SK-N-SH treated with all-trans-retinoic acid at 6 μM for 48 hours (cell line): Measurements from ENCODE around the gene BORCS6.
A peak's percentile ranks its signal among the peaks of the same experiment; 100 is the strongest.

Experiments
- ATAC-seq: fragments of 200-7000 bp; cut with Tn5 transposase; 3 replicates; pipeline ENCODE4 v1.9.1; 2020; ENCODE audit warnings: mild to moderate bottlenecking, moderate library complexity
- ARNTL ChIP-seq: fragments of 450-650 bp; formaldehyde crosslinking; IDR thresholded peaks from 2 replicates; pipeline ENCODE4 v1.5.0; 2020; ENCODE audit warnings: low read depth, mild to moderate bottlenecking, moderate library complexity, borderline replicate concordance
- BACH2 ChIP-seq: fragments of 250-450 bp; sonication (Bioruptor Pico); IDR thresholded peaks from 2 replicates; pipeline ENCODE4 v1.9.0; 2021; ENCODE audit warnings: mild to moderate bottlenecking, borderline replicate concordance
- CREB5 ChIP-seq: fragments of 250-450 bp; sonication (Bioruptor Pico); IDR thresholded peaks from 2 replicates; pipeline ENCODE4 v1.5.1; 2020; ENCODE audit warnings: low read depth, mild to moderate bottlenecking, moderate library complexity
- CSDC2 ChIP-seq: fragments of 250-450 bp; sonication (Bioruptor Pico); IDR thresholded peaks from 2 replicates; pipeline ENCODE4 v1.5.0; 2020; ENCODE audit warnings: mild to moderate bottlenecking, moderate library complexity
- CSRNP3 ChIP-seq: fragments of 250-450 bp; sonication (Bioruptor Pico); IDR thresholded peaks from 2 replicates; pipeline ENCODE4 v1.5.1; 2021; ENCODE audit warnings: mild to moderate bottlenecking, moderate library complexity
- ESRRG ChIP-seq: fragments of 250-450 bp; sonication (Bioruptor Pico); IDR thresholded peaks from 2 replicates; pipeline ENCODE4 v1.6.1; 2021; ENCODE audit warnings: mild to moderate bottlenecking
- GLIS3 ChIP-seq: fragments of 250-450 bp; sonication (Bioruptor Pico); IDR thresholded peaks from 2 replicates; pipeline ENCODE4 v1.5.0; 2020; ENCODE audit warnings: mild to moderate bottlenecking, moderate library complexity
- ISL1 ChIP-seq: fragments of 250-450 bp; sonication (Bioruptor Pico); IDR thresholded peaks from 2 replicates; pipeline ENCODE4 v2.1.2; 2022; ENCODE audit warnings: mild to moderate bottlenecking, moderate library complexity
- OSR1 ChIP-seq: fragments of 250-450 bp; sonication (Bioruptor Pico); IDR thresholded peaks from 2 replicates; pipeline ENCODE4 v1.8.0; 2022; ENCODE audit warnings: moderate library complexity, mild to moderate bottlenecking, inconsistent platforms
- PATZ1 ChIP-seq: fragments of 250-450 bp; sonication (Bioruptor Pico); IDR thresholded peaks from 2 replicates; pipeline ENCODE4 v1.8.0; 2020; ENCODE audit warnings: mild to moderate bottlenecking, moderate library complexity, borderline replicate concordance
- POU6F1 ChIP-seq: fragments of 250-450 bp; sonication (Bioruptor Pico); IDR thresholded peaks from 2 replicates; pipeline ENCODE4 v1.8.0; 2021; ENCODE audit warnings: low read depth, mild to moderate bottlenecking, moderate library complexity, borderline replicate concordance
- PPARA ChIP-seq: fragments of 250-450 bp; sonication (Bioruptor Pico); IDR thresholded peaks from 2 replicates; pipeline ENCODE4 v1.5.0; 2020; ENCODE audit warnings: mild to moderate bottlenecking, borderline replicate concordance
- RARB ChIP-seq: fragments of 250-450 bp; sonication (Bioruptor Pico); IDR thresholded peaks from 2 replicates; pipeline ENCODE4 v1.8.0; 2021; ENCODE audit warnings: mild to moderate bottlenecking, moderate library complexity
- SNAI2 ChIP-seq: fragments of 250-450 bp; sonication (Bioruptor Pico); IDR thresholded peaks from 2 replicates; pipeline ENCODE4 v1.5.0; 2020; ENCODE audit warnings: mild to moderate bottlenecking, moderate library complexity
- TCF4 ChIP-seq: fragments of 250-450 bp; sonication (Bioruptor Pico); IDR thresholded peaks from 2 replicates; pipeline ENCODE4 v1.8.0; 2021; ENCODE audit warnings: mild to moderate bottlenecking, moderate library complexity, borderline replicate concordance
- TOX ChIP-seq: fragments of 250-450 bp; sonication (Bioruptor Pico); IDR thresholded peaks from 2 replicates; pipeline ENCODE4 v1.8.0; 2021; ENCODE audit warnings: mild to moderate bottlenecking, moderate library complexity, borderline replicate concordance
- TSHZ2 ChIP-seq: fragments of 250-450 bp; sonication (Bioruptor Pico); IDR thresholded peaks from 2 replicates; pipeline ENCODE4 v1.5.0; 2020; ENCODE audit warnings: mild to moderate bottlenecking, moderate library complexity
- ZC3H10 ChIP-seq: fragments of 250-450 bp; sonication (Bioruptor Pico); IDR thresholded peaks from 2 replicates; pipeline ENCODE4 v1.5.1; 2021; ENCODE audit warnings: mild to moderate bottlenecking, moderate library complexity
- ZFP3 ChIP-seq: fragments of 250-450 bp; sonication (Bioruptor Pico); IDR thresholded peaks from 2 replicates; pipeline ENCODE4 v1.5.0; 2020; ENCODE audit warnings: mild to moderate bottlenecking, moderate library complexity
- ZNF70 ChIP-seq: fragments of 450-650 bp; formaldehyde crosslinking; IDR thresholded peaks from 2 replicates; pipeline ENCODE4 v1.5.0; 2020; ENCODE audit warnings: mild to moderate bottlenecking, moderate library complexity
- ZNF8 ChIP-seq: fragments of 450-650 bp; formaldehyde crosslinking; IDR thresholded peaks from 2 replicates; pipeline ENCODE4 v1.5.0; 2020; ENCODE audit warnings: mild to moderate bottlenecking, moderate library complexity

Gene BORCS6

GRCh38 chr17:8186446-8186786 is 3.6 kb downstream of the BORCS6 start:
- peak; percentile 0; the same call in 2 of the 3 replicates for ATAC-seq
- TF ChIP-seq ZNF8 (no peak), ESRRG (no peak), BACH2 (no peak), ZNF70 (CRISPR knock-in tag) (no peak), TOX (no peak), OSR1 (CRISPR knock-in tag) (no peak), POU6F1 (CRISPR knock-in tag) (no peak), ZFP3 (CRISPR knock-in tag) (no peak), CSDC2 (no peak), CREB5 (CRISPR knock-in tag) (no peak)

GRCh38 chr17:8185582-8186445 is 4.2 kb downstream of the BORCS6 start:
- ATAC-seq = peak; percentile 1
- TF ChIP-seq CREB5 (CRISPR knock-in tag) (no peak), GLIS3 (CRISPR knock-in tag) (no peak), OSR1 (CRISPR knock-in tag) (no peak), ISL1 (CRISPR knock-in tag) (no peak), ARNTL (no peak), PPARA (no peak), ZNF70 (CRISPR knock-in tag) (no peak), CSDC2 (no peak), ZFP3 (CRISPR knock-in tag) (no peak), BACH2 (no peak), TCF4 (CRISPR knock-in tag) (no peak), SNAI2 (CRISPR knock-in tag) (no peak), ZC3H10 (no peak), RARB (CRISPR knock-in tag) (no peak), PATZ1 (no peak), CSRNP3 (no peak), TSHZ2 (CRISPR knock-in tag) (no peak), ESRRG (no peak), POU6F1 (CRISPR knock-in tag) (no peak), TOX (no peak)
